Mesendoderm (in vitro differentiated cells): Measurements from ENCODE around the gene ZFP90.

Experiments used
- DNase-seq: peaks from one replicate; pipeline ENCODE4 v3.0.0; 2013
- H2AK5ac ChIP-seq: 2 replicates; pipeline ENCODE4 v1.6.1; 2013; ENCODE audit warnings: low read length, inconsistent platforms
- H2BK120ac ChIP-seq: 2 replicates; pipeline ENCODE4 v1.6.1; 2013; ENCODE audit warnings: low read depth, mild to moderate bottlenecking, low read length, moderate library complexity, mixed read lengths
- H2BK15ac ChIP-seq: replicated peaks from 2 replicates; pipeline ENCODE4 v1.6.1; 2013; ENCODE audit warnings: low read depth, mild to moderate bottlenecking, moderate library complexity
- H2BK5ac ChIP-seq: 2 replicates; pipeline ENCODE4 v1.6.1; 2013; ENCODE audit warnings: low read length, inconsistent platforms
- H3K18ac ChIP-seq: 2 replicates; pipeline ENCODE4 v1.6.1; 2013; ENCODE audit warnings: mild to moderate bottlenecking, low read length, mixed read lengths
- H3K23ac ChIP-seq: one replicate; pipeline ENCODE4 v1.6.1; 2013; ENCODE audit warnings: low read length
- H3K27ac ChIP-seq: 2 replicates; pipeline ENCODE4 v1.5.1; 2013; ENCODE audit warnings: low read depth, mild to moderate bottlenecking, inconsistent platforms, low read length, moderate library complexity
- H3K27me3 ChIP-seq: 2 replicates; pipeline ENCODE4 v1.6.1; 2013; ENCODE audit warnings: low read length, control low read depth, mild to moderate bottlenecking, inconsistent platforms; ENCODE audit not compliant: insufficient read depth, poor library complexity
- H3K36me3 ChIP-seq: 2 replicates; pipeline ENCODE4 v1.6.1; 2013; ENCODE audit warnings: low read length, inconsistent platforms; ENCODE audit not compliant: control insufficient read depth, insufficient read depth
- H3K4ac ChIP-seq: one replicate; pipeline ENCODE4 v1.6.1; 2013; ENCODE audit warnings: low read depth, mild to moderate bottlenecking, low read length, moderate library complexity
- H3K4me1 ChIP-seq: 2 replicates; pipeline ENCODE4 v1.6.1; 2013; ENCODE audit warnings: low read depth, low read length, inconsistent platforms; ENCODE audit not compliant: control insufficient read depth
- H3K4me2 ChIP-seq: 2 replicates; pipeline ENCODE4 v1.6.1; 2013; ENCODE audit warnings: low read length
- H3K4me3 ChIP-seq: 2 replicates; pipeline ENCODE4 v1.5.1; 2013; ENCODE audit warnings: mild to moderate bottlenecking, low read length
- H3K56ac ChIP-seq: one replicate; pipeline ENCODE4 v1.6.1; 2013; ENCODE audit warnings: low read length
- H3K79me1 ChIP-seq: 2 replicates; pipeline ENCODE4 v1.6.1; 2013; ENCODE audit warnings: low read length, inconsistent platforms
- H3K79me2 ChIP-seq: 2 replicates; pipeline ENCODE4 v1.6.1; 2013; ENCODE audit warnings: mild to moderate bottlenecking, low read length; ENCODE audit not compliant: control insufficient read depth, insufficient read depth
- H3K9ac ChIP-seq: 2 replicates; pipeline ENCODE4 v1.6.1; 2013; ENCODE audit warnings: low read length, inconsistent platforms
- H4K5ac ChIP-seq: one replicate; pipeline ENCODE4 v1.6.1; 2013; ENCODE audit warnings: low read length
- H4K8ac ChIP-seq: one replicate; pipeline ENCODE4 v1.6.1; 2013; ENCODE audit warnings: low read depth, mild to moderate bottlenecking, control low read depth, low read length, moderate library complexity
- WGBS: extraction: QIAGEN DNeasy Blood & Tissue Kit; methylation state at CpG from one replicate; pipeline ENCODE4 v1.1.7; 2013; ENCODE audit warnings: low lambda C conversion rate, missing lambda C conversion rate; ENCODE audit not compliant: insufficient coverage; ENCODE audit errors: extremely low coverage; 5-methylcytosine and 5-hydroxymethylcytosine counted together

The ZFP90 gene

GRCh38 chr16:68528686-68529379 is 10.3 kb upstream of the ZFP90 start:
- no peak overlapping the region for H4K5ac ChIP-seq
- no peak overlapping the region for H3K4me2 ChIP-seq
- no peaks in the 10 kb centered on the region for H3K79me2 ChIP-seq
- no peak overlapping the region for H2BK15ac ChIP-seq
- no peak overlapping the region for H2AK5ac ChIP-seq
- no peak overlapping the region for H2BK120ac ChIP-seq
- no CpG with 5 or more reads among the region's 29 CpGs for WGBS
- no peak overlapping the region for H3K18ac ChIP-seq
- H3K4ac ChIP-seq = no peak overlapping the region
- no peaks in the 10 kb centered on the region for H3K27me3 ChIP-seq
- peak overlapping the region; percentile 37 for H3K56ac ChIP-seq
- no peaks in the 10 kb centered on the region for H3K4me1 ChIP-seq
- peak; percentile 94 for DNase-seq
- no peaks in the 10 kb centered on the region for H3K79me1 ChIP-seq
- no peak overlapping the region for H3K27ac ChIP-seq
- no peak overlapping the region for H3K4me3 ChIP-seq
- no peaks in the 10 kb centered on the region for H3K36me3 ChIP-seq
- H4K8ac ChIP-seq = no peak overlapping the region
- no peak overlapping the region for H3K9ac ChIP-seq
- no peak overlapping the region for H2BK5ac ChIP-seq
- H3K23ac ChIP-seq = no peak overlapping the region

DNA sequence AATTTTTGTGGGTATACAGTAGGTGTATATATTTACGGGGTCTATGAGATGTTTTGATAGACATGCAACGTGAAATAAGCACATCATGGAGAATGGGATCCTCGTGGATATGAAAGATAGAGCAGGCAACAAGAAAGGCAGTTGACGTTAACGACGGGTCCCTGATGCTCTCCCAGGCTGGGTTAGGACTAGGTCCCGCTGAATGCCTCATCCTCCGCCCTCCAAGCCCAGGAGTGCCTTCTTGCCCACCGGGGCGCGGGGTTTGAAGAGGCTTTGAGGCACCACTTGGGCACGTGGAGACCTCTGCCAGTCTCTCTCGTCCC is 9.5 kb upstream of the ZFP90 start:
- H3K27me3 ChIP-seq = no peaks in the 10 kb centered on the region
- H3K36me3 ChIP-seq = no peaks in the 10 kb centered on the region
- H3K18ac ChIP-seq = no peak overlapping the region
- H3K27ac ChIP-seq = no peak overlapping the region
- no peak overlapping the region for H4K8ac ChIP-seq
- H3K4ac ChIP-seq = no peak overlapping the region
- WGBS = no CpG with 5 or more reads among the region's 13 CpGs
- H3K4me3 ChIP-seq = no peak overlapping the region
- no peak overlapping the region for H3K23ac ChIP-seq
- DNase-seq = no peak
- peak overlapping the region; percentile 49 for H3K4me2 ChIP-seq
- H3K56ac ChIP-seq = peak overlapping the region; percentile 71
- no peak overlapping the region for H2BK15ac ChIP-seq
- no peaks in the 10 kb centered on the region for H3K79me1 ChIP-seq
- no peak overlapping the region for H4K5ac ChIP-seq
- H3K9ac ChIP-seq = peak overlapping the region; percentile 41
- no peaks in the 10 kb centered on the region for H3K79me2 ChIP-seq
- no peak overlapping the region for H2BK120ac ChIP-seq
- H2AK5ac ChIP-seq = no peak overlapping the region
- no peak overlapping the region for H2BK5ac ChIP-seq
- H3K4me1 ChIP-seq = no peaks in the 10 kb centered on the region

- Histone ChIP-seq H3K79me2 (no peaks in the 10 kb centered on the region), H2BK120ac (no peak overlapping the region), H3K4me1 (no peaks in the 10 kb centered on the region), H3K4ac (peak overlapping the region; percentile 38), H3K79me1 (no peaks in the 10 kb centered on the region), H2BK15ac (no peak overlapping the region), H3K4me3 (peak overlapping the region; percentile 24), H3K23ac (no peak overlapping the region), H2BK5ac (no peak overlapping the region), H4K8ac (no peak overlapping the region), H3K36me3 (no peaks in the 10 kb centered on the region), H3K4me2 (peak overlapping the region; percentile 66), H3K9ac (peak overlapping the region; percentile 66), H3K27ac (no peak overlapping the region), H4K5ac (no peak overlapping the region), H3K18ac (no peak overlapping the region), H3K27me3 (no peaks in the 10 kb centered on the region), H2AK5ac (no peak overlapping the region), H3K56ac (peak overlapping the region; percentile 86)
- no CpG with 5 or more reads among the region's 56 CpGs for WGBS
- DNase-seq = peak; percentile 94
These were observed 9.0 kb upstream of the ZFP90 start for GRCh38 chr16:68529931-68530701.

GRCh38 chr16:68533937-68534336 is 5.2 kb upstream of the ZFP90 start:
- Histone ChIP-seq H3K9ac (no peak overlapping the region), H3K4ac (no peak overlapping the region), H3K4me2 (no peak overlapping the region), H4K5ac (no peak overlapping the region), H2BK5ac (no peak overlapping the region), H3K56ac (no peak overlapping the region), H3K23ac (no peak overlapping the region), H2BK15ac (no peak overlapping the region), H2BK120ac (no peak overlapping the region), H2AK5ac (no peak overlapping the region), H4K8ac (no peak overlapping the region), H3K27me3 (no peaks in the 10 kb centered on the region), H3K27ac (no peak overlapping the region), H3K4me1 (no peaks in the 10 kb centered on the region), H3K36me3 (no peaks in the 10 kb centered on the region), H3K4me3 (no peak overlapping the region), H3K79me2 (no peaks in the 10 kb centered on the region), H3K79me1 (no peaks in the 10 kb centered on the region), H3K18ac (no peak overlapping the region)
- DNase-seq = no peak
- no CpG with 5 or more reads among the region's 5 CpGs for WGBS

DNA sequence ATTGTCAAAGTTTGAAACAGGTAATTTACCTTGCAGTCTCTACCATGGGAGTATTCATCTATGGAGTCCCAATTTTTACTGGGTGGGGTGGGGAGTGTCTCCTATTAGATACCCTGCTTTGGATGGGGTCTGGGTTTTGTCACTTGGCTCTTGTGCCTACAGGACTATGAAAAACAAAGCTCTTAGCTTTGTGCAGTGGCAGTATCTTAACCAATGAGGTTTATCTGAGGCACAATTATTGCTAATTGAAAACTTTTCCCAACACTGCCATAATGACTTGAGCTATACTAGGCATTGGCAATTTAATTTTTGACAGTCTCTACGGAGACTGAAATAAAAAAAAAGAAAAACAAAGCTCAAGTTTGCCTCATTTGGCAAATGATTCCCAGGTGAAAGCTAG is 3.8 kb upstream of the ZFP90 start:
- Histone ChIP-seq H4K8ac (no peak overlapping the region), H3K56ac (no peak overlapping the region), H3K4me3 (no peak overlapping the region), H2BK5ac (no peak overlapping the region), H2BK15ac (no peak overlapping the region), H2BK120ac (no peak overlapping the region), H3K4ac (no peak overlapping the region), H3K18ac (no peak overlapping the region), H3K27ac (no peak overlapping the region), H2AK5ac (no peak overlapping the region), H3K23ac (no peak overlapping the region), H3K4me2 (no peak overlapping the region), H3K9ac (no peak overlapping the region), H3K79me2 (no peaks in the 10 kb centered on the region), H4K5ac (no peak overlapping the region), H3K27me3 (no peaks in the 10 kb centered on the region), H3K79me1 (no peaks in the 10 kb centered on the region), H3K36me3 (no peaks in the 10 kb centered on the region), H3K4me1 (no peaks in the 10 kb centered on the region)
- no CpG with 5 or more reads among the region's 1 CpG for WGBS
- DNase-seq = no peak
